Body of pancreas (tissue), 4 donors: Measurements from ENCODE around the gene ADM2. TPM values are rescaled to one million over a fixed set of nuclear protein-coding genes. Genes with fewer than 3 reads are reported as not detected.

Experiments
- ATAC-seq: fragments of 150-250 bp; one replicate; pipeline ENCODE4 v1.9.1; 2016
- DNase-seq, 4 donors: peaks; one replicate each; pipeline ENCODE4 v3.0.0-alpha.2; 2019
- H3K27ac ChIP-seq, 4 donors: fragments of 200-600 bp; sonication (generic); 1 replicate in 3 of 4; 2 replicates in 1 of 4; pipeline versions ENCODE4 v1.5.1 to v1.6.1; 2016 to 2019; ENCODE audit warnings: mild to moderate bottlenecking in 1 of 4, mixed read lengths in 1 of 4, moderate library complexity in 1 of 4
- H3K27me3 ChIP-seq, 2 donors: fragments of 200-600 bp; sonication (generic); one replicate each; pipeline ENCODE4 v1.6.0; 2016; ENCODE audit warnings: mild to moderate bottlenecking in 1 of 2
- H3K36me3 ChIP-seq, 2 donors: fragments of 200-600 bp; sonication (generic); replicated peaks in 1 of 2; 2 replicates each; pipeline ENCODE4 v1.5.1; 2016; ENCODE audit warnings: low read depth in 2 of 2; ENCODE audit not compliant: insufficient read depth in 1 of 2
- H3K4me1 ChIP-seq: fragments of 200-600 bp; sonication (generic); one replicate; pipeline ENCODE4 v1.6.0; 2016
- H3K4me3 ChIP-seq, 2 donors: fragments of 200-600 bp; sonication (generic); 1 replicate in 1 of 2; 2 replicates in 1 of 2; pipeline ENCODE4 v1.5.1; 2016 to 2019
- H3K9me3 ChIP-seq, 3 donors: fragments of 200-600 bp; sonication (generic); 1 replicate in 2 of 3; 2 replicates in 1 of 3; pipeline ENCODE4 v1.5.1; 2016
- POLR2A ChIP-seq, 3 donors: fragments of 450-650 bp; IDR thresholded peaks; one replicate each; pipeline ENCODE4 v1.6.1; 2016; ENCODE audit warnings: antibody characterized with exemption in 3 of 3, mild to moderate bottlenecking in 2 of 3
- WGBS, 2 donors: methylation state at CpG; one replicate each; pipeline ENCODE4 v1.1.5; 2017; 5-methylcytosine and 5-hydroxymethylcytosine counted together
- intact Hi-C: fragments of 100-400 bp; cut with DNase I; formaldehyde crosslinking; loops from one replicate; pipeline ENCODE4 v1.15.1; 2023
- total RNA-seq, 2 donors: library from RNA; depleted of rRNA; stranded (reverse); fragments of >200 nt; gene quantifications; one replicate each; pipeline ENCODE4 v1.1.0, GENCODE V29; 2016
- TF ChIP-seq, protein P1 (sequence below), 7 experiments: fragments of 450-650 bp in 4 of 7; fragments of 200-600 bp in 3 of 7; sonication (generic) in 3 of 7; IDR thresholded peaks; one replicate each; pipeline ENCODE4 v1.5.1; 2016 to 2019; ENCODE audit warnings: antibody characterized with exemption in 7 of 7

ADM2 gene
- total RNA-seq, 2 donors from 2014 or later = 7.3 to 8.2 TPM

DNA sequence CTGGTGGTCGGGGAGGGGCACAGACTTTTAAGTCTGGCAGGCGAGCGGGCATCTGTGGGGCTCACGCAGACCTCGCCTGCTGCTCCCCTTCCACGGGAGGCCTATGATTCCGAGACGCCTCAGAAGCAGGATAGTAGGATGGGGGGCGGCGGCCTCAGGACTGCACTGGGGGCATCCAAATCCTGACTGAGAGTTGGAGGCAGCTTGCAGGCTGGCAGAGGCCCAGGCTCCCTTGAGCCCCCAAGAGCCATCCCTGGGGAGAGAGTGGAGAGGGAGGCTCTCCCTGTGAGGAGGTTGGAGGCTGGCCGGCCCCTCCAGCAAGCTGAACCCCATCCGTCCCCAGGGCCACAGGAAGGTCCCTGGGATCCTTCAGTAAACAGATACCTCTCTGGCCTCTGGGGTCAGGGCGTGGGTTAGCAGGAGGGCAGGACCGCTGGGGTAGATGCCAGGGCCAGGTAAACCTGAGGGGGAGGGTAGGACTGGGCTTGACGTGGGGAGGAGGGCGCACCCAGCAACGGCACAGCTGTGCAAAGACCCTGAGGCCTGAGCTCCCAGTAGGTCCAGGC, 39.8 kb upstream of the ADM2 start:
- peaks cover 0 to 19% of the 10 kb centered on the region in 2 donors for H3K36me3 ChIP-seq
- H3K27me3 ChIP-seq = no peaks in the 10 kb centered on the region
- peak in 2 of 4 donors; percentile 10 to 17 for DNase-seq
- intact Hi-C loops = no loop called here
- no peak for ATAC-seq
- no peak overlapping the region for H3K27ac ChIP-seq
- no peak for TF ChIP-seq POLR2A (IDR thresholded peaks at IDR 0.05)
- TF ChIP-seq, protein P1, sequence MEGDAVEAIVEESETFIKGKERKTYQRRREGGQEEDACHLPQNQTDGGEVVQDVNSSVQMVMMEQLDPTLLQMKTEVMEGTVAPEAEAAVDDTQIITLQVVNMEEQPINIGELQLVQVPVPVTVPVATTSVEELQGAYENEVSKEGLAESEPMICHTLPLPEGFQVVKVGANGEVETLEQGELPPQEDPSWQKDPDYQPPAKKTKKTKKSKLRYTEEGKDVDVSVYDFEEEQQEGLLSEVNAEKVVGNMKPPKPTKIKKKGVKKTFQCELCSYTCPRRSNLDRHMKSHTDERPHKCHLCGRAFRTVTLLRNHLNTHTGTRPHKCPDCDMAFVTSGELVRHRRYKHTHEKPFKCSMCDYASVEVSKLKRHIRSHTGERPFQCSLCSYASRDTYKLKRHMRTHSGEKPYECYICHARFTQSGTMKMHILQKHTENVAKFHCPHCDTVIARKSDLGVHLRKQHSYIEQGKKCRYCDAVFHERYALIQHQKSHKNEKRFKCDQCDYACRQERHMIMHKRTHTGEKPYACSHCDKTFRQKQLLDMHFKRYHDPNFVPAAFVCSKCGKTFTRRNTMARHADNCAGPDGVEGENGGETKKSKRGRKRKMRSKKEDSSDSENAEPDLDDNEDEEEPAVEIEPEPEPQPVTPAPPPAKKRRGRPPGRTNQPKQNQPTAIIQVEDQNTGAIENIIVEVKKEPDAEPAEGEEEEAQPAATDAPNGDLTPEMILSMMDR (IDR thresholded peaks at IDR 0.05) = no peak
- H3K9me3 ChIP-seq = no peaks in the 10 kb centered on the region
- H3K4me1 ChIP-seq = no peaks in the 10 kb centered on the region
- 87 to 89% methylated on average over 17 of the region's 17 CpGs for WGBS, 2 donors
- H3K4me3 ChIP-seq = no peak overlapping the region

- Histone ChIP-seq H3K27me3 (no peaks in the 10 kb centered on the region), H3K4me1 (no peaks in the 10 kb centered on the region), H3K36me3 (peaks cover 0 to 21% of the 10 kb centered on the region in 2 donors), H3K27ac (no peak overlapping the region), H3K4me3 (no peak overlapping the region), H3K9me3 (no peaks in the 10 kb centered on the region)
- 80 to 88% methylated on average over 11 to 15 of the region's 15 CpGs for WGBS, 2 donors
- DNase-seq (peak in 1 of 4 donors; percentile 9), ATAC-seq (no peak)
- TF ChIP-seq, protein P1 (IDR thresholded peaks at IDR 0.05) = no peak
- intact Hi-C loops = no loop called here
Measured at GRCh38 chr22:50443197-50443596, 38.1 kb upstream of the ADM2 start.

DNA sequence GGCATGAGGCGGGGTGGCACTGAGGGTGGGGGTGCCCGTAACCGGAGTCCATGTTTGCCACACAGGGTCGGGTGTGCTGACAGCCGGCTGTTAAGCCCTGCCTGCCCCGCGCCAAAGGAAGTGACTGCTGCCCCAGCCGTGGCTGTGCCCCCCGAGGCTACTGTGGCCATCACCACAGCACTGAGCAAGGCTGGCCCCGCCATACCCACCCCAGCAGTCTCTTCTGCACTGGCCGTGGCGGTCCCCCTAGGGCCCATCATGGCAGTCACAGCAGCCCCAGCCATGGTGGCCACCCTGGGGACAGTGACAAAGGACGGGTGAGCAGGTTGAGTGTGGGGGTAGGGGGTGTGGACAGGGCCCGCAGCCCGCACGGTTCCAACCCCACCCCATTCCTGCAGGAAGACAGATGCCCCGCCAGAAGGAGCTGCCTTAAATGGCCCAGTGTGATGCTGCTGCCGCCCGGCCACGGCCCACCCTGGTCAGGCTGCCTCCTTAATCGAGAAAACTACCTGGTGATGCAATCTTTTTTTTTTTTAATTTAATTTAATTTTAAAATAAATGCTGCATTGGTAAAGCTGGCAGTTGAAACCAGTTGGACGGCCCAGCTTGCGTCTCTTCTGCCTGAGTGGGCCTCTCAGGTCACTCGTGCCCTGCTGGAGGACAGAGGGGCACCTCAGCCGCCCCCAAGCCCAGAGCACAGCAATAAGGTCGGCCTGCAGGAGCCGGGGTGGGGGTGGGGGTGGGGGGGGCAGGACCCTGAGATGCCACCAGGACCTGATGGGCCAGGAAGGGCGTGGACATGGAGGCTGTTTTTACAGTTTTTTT, 37.3 kb upstream of the ADM2 start:
- Histone ChIP-seq H3K27me3 (no peaks in the 10 kb centered on the region), H3K4me3 (no peak overlapping the region), H3K36me3 (peaks cover 0 to 24% of the 10 kb centered on the region in 2 donors), H3K4me1 (no peaks in the 10 kb centered on the region), H3K27ac (peak overlapping the region in 1 of 4 donors; percentile 49), H3K9me3 (no peaks in the 10 kb centered on the region)
- no peak for ATAC-seq
- DNase-seq = peak in 1 of 4 donors; percentile 16
- intact Hi-C loops = no loop called here
- 74 to 76% methylated on average over 16 to 28 of the region's 28 CpGs for WGBS, 2 donors
- TF ChIP-seq POLR2A (IDR thresholded peaks at IDR 0.05) = no peak
- TF ChIP-seq, protein P1 (IDR thresholded peaks at IDR 0.05) = no peak

- intact Hi-C loops = no loop called here
- DNase-seq = peak in 3 of 4 donors; percentile 44 to 59 (median 49)
- no peaks in the 10 kb centered on the region for H3K4me1 ChIP-seq
- TF ChIP-seq, protein P1 (IDR thresholded peaks at IDR 0.05) = no peak
- TF ChIP-seq POLR2A (IDR thresholded peaks at IDR 0.05) = no peak
- no peak for ATAC-seq
- peaks cover 0 to 24% of the 10 kb centered on the region in 2 donors for H3K36me3 ChIP-seq
- H3K9me3 ChIP-seq = no peaks in the 10 kb centered on the region
- H3K27me3 ChIP-seq = no peaks in the 10 kb centered on the region
- WGBS, 2 donors = 83 to 87% methylated on average over 5 of the region's 5 CpGs
- H3K4me3 ChIP-seq = no peak overlapping the region
- peak overlapping the region in 2 of 4 donors; percentile 15 to 49 for H3K27ac ChIP-seq
Measured at GRCh38 chr22:50444663-50445062, 36.7 kb upstream of the ADM2 start.
